ENCODE data around the gene F2.

F2 gene

GRCh38 chr11:46741600-46742484 lies 22.8 kb downstream of the F2 start:
- Histone ChIP-seq H3K4me1 (ENCODE audit: control insufficient read depth in 1 of 2, insufficient read depth in 2 of 2, low read length in 2 of 2) (no peaks in the 10 kb centered on the region), H3K23ac (ENCODE audit: low read length) (no peak overlapping the region), H4K12ac (ENCODE audit: low read depth, low read length) (no peak overlapping the region), H3K4me3 (ENCODE audit: low read depth, low read length) (no peak overlapping the region), H3K18ac (ENCODE audit: low read length) (no peak overlapping the region), H3K14ac (ENCODE audit: low read length) (no peak overlapping the region), H3K4ac (ENCODE audit: low read depth, low read length) (no peak overlapping the region), H3K79me2 (ENCODE audit: control insufficient read depth, insufficient read depth, low read length, poor library complexity) (no peaks in the 10 kb centered on the region), H2AK5ac (ENCODE audit: low read length) (no peak overlapping the region), H2BK12ac (ENCODE audit: low read length) (no peak overlapping the region), H2AFZ (ENCODE audit: insufficient read depth, low read length, poor library complexity) (no peak overlapping the region), H3K27me3 (ENCODE audit: insufficient read depth, low read length) (no peaks in the 10 kb centered on the region), H3K27ac (ENCODE audit: low read depth, low read length) (no peak overlapping the region), H2BK5ac (ENCODE audit: low read depth, low read length, poor library complexity) (no peak overlapping the region), H3K79me1 (ENCODE audit: low read length) (no peaks in the 10 kb centered on the region), H3K4me2 (ENCODE audit: low read length) (no peak overlapping the region), H3K36me3 (ENCODE audit: control insufficient read depth in 1 of 2, insufficient read depth in 2 of 2, low read length in 2 of 2) (peaks cover 24 to 44% of the 10 kb centered on the region in 2 experiments), H3K9me3 (ENCODE audit: insufficient read depth, low read depth, low read length) (no peaks in the 10 kb centered on the region), H3K9ac (ENCODE audit: low read length) (no peak overlapping the region), H4K91ac (ENCODE audit: low read depth, low read length) (no peak overlapping the region), H2BK120ac (ENCODE audit: insufficient read depth, low read length, poor library complexity) (no peak overlapping the region), H4K8ac (ENCODE audit: low read depth, low read length) (no peak overlapping the region)
- no CpG with 5 or more reads among the region's 12 CpGs for WGBS (ENCODE audit: extremely low coverage, insufficient coverage, insufficient read length)
- no peak for DNase-seq

DNA sequence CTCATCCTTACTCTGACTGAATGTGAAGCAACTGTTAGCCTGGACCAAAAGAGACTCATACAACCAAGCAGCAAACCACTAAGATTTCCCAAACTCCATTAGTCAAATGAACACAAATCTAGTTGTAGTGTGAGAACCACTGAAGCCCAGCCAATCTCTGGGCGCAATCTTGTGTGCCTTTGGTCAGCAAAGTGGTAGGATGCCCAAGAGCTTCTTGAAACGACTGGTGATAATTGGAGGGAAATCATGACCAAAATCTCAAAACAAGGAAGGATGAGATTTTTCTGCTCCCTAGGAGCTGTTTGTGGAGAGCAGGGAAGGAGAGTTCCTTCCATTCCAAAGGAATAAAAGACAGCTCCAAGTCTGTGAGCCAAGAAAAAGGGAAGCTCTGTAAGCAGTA lies 24.0 kb downstream of the F2 start:
- Histone ChIP-seq H4K8ac (ENCODE audit: low read depth, low read length) (no peak overlapping the region), H4K12ac (ENCODE audit: low read depth, low read length) (no peak overlapping the region), H2BK120ac (ENCODE audit: insufficient read depth, low read length, poor library complexity) (no peak overlapping the region), H3K4me2 (ENCODE audit: low read length) (no peak overlapping the region), H2BK5ac (ENCODE audit: low read depth, low read length, poor library complexity) (no peak overlapping the region), H3K79me2 (ENCODE audit: control insufficient read depth, insufficient read depth, low read length, poor library complexity) (no peaks in the 10 kb centered on the region), H3K4me1 (ENCODE audit: control insufficient read depth in 1 of 2, insufficient read depth in 2 of 2, low read length in 2 of 2) (no peaks in the 10 kb centered on the region), H3K79me1 (ENCODE audit: low read length) (no peaks in the 10 kb centered on the region), H3K27ac (ENCODE audit: low read depth, low read length) (no peak overlapping the region), H2AFZ (ENCODE audit: insufficient read depth, low read length, poor library complexity) (no peak overlapping the region), H2BK12ac (ENCODE audit: low read length) (no peak overlapping the region), H4K91ac (ENCODE audit: low read depth, low read length) (no peak overlapping the region), H3K23ac (ENCODE audit: low read length) (no peak overlapping the region), H3K27me3 (ENCODE audit: insufficient read depth, low read length) (no peaks in the 10 kb centered on the region), H3K4ac (ENCODE audit: low read depth, low read length) (no peak overlapping the region), H3K9ac (ENCODE audit: low read length) (no peak overlapping the region), H3K14ac (ENCODE audit: low read length) (no peak overlapping the region), H3K18ac (ENCODE audit: low read length) (no peak overlapping the region), H3K36me3 (ENCODE audit: control insufficient read depth in 1 of 2, insufficient read depth in 2 of 2, low read length in 2 of 2) (peaks cover 33 to 56% of the 10 kb centered on the region in 2 experiments), H3K4me3 (ENCODE audit: low read depth, low read length) (no peak overlapping the region), H2AK5ac (ENCODE audit: low read length) (no peak overlapping the region), H3K9me3 (ENCODE audit: insufficient read depth, low read depth, low read length) (no peaks in the 10 kb centered on the region)
- DNase-seq: no peak
- no CpG with 5 or more reads among the region's 2 CpGs for WGBS (ENCODE audit: extremely low coverage, insufficient coverage, insufficient read length)

DNA sequence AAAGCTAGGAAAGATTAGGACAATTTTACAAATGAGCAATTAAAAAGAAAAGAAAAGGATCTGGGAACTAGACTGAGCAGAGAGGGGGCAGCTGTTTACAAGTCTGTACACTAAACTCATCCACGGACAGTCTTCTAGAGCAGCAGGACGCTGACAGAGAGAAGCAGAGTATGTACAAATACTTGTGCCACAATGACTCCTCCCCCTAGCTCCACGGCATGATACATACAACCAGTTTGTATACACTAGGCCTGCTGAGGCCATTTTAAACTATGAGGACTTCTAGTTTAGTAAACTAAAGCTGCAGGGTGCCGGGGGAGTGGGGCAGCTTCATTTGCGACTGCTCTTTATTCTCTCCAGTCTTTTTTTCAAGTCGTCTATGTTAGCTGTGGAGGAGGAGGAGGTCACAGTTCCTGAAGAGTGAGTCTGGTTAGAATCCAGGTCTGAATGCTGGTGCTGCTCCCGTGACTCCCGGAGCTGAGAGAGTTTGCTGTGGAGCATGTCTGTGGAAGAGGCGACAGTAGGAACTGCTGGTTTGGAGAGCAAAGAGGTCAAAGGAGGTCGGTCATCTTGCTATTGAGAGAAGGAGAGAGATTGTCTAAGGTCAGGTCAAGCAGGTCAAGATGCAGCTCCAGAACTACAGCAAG lies 24.8 kb downstream of the F2 start:
- Histone ChIP-seq H4K12ac (ENCODE audit: low read depth, low read length) (no peak overlapping the region), H3K9ac (ENCODE audit: low read length) (no peak overlapping the region), H3K14ac (ENCODE audit: low read length) (no peak overlapping the region), H4K8ac (ENCODE audit: low read depth, low read length) (no peak overlapping the region), H3K27me3 (ENCODE audit: insufficient read depth, low read length) (no peaks in the 10 kb centered on the region), H2BK5ac (ENCODE audit: low read depth, low read length, poor library complexity) (no peak overlapping the region), H3K79me2 (ENCODE audit: control insufficient read depth, insufficient read depth, low read length, poor library complexity) (no peaks in the 10 kb centered on the region), H3K4me3 (ENCODE audit: low read depth, low read length) (no peak overlapping the region), H3K4ac (ENCODE audit: low read depth, low read length) (no peak overlapping the region), H3K27ac (ENCODE audit: low read depth, low read length) (no peak overlapping the region), H2BK120ac (ENCODE audit: insufficient read depth, low read length, poor library complexity) (no peak overlapping the region), H3K36me3 (ENCODE audit: control insufficient read depth in 1 of 2, insufficient read depth in 2 of 2, low read length in 2 of 2) (peaks cover 36 to 62% of the 10 kb centered on the region in 2 experiments), H3K18ac (ENCODE audit: low read length) (no peak overlapping the region), H3K9me3 (ENCODE audit: insufficient read depth, low read depth, low read length) (no peaks in the 10 kb centered on the region), H2AK5ac (ENCODE audit: low read length) (no peak overlapping the region), H3K4me2 (ENCODE audit: low read length) (no peak overlapping the region), H4K91ac (ENCODE audit: low read depth, low read length) (no peak overlapping the region), H3K4me1 (ENCODE audit: control insufficient read depth in 1 of 2, insufficient read depth in 2 of 2, low read length in 2 of 2) (no peaks in the 10 kb centered on the region), H3K79me1 (ENCODE audit: low read length) (no peaks in the 10 kb centered on the region), H2AFZ (ENCODE audit: insufficient read depth, low read length, poor library complexity) (no peak overlapping the region), H3K23ac (ENCODE audit: low read length) (no peak overlapping the region), H2BK12ac (ENCODE audit: low read length) (no peak overlapping the region)
- no CpG with 5 or more reads among the region's 10 CpGs for WGBS (ENCODE audit: extremely low coverage, insufficient coverage, insufficient read length)
- no peak for DNase-seq

DNA sequence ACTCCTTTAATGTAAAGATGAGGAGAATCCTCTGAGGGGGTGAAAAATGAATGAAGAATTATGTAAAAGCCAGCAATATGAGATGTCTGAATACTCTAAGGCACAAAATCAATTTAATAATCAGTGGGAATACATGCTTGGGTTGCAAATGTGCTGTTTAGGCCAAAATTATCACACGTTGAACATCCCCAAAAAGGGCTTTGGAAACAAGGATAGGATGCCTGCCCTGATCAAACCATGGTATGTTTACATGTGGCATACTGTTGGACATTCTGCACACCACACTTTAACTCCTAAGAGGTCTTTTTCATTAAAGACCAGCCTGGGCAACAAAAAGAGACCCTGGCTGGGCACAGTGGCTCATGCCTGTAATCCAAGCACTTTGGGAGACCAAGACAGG lies 26.3 kb downstream of the F2 start:
- Histone ChIP-seq H3K79me1 (ENCODE audit: low read length) (no peaks in the 10 kb centered on the region), H3K4me2 (ENCODE audit: low read length) (no peak overlapping the region), H3K9me3 (ENCODE audit: insufficient read depth, low read depth, low read length) (no peaks in the 10 kb centered on the region), H3K36me3 (ENCODE audit: control insufficient read depth in 1 of 2, insufficient read depth in 2 of 2, low read length in 2 of 2) (peaks cover 41 to 76% of the 10 kb centered on the region in 2 experiments), H4K12ac (ENCODE audit: low read depth, low read length) (no peak overlapping the region), H3K4me3 (ENCODE audit: low read depth, low read length) (no peak overlapping the region), H3K27me3 (ENCODE audit: insufficient read depth, low read length) (no peaks in the 10 kb centered on the region), H3K27ac (ENCODE audit: low read depth, low read length) (no peak overlapping the region), H2AK5ac (ENCODE audit: low read length) (no peak overlapping the region), H2AFZ (ENCODE audit: insufficient read depth, low read length, poor library complexity) (no peak overlapping the region), H3K9ac (ENCODE audit: low read length) (no peak overlapping the region), H2BK5ac (ENCODE audit: low read depth, low read length, poor library complexity) (no peak overlapping the region), H4K91ac (ENCODE audit: low read depth, low read length) (no peak overlapping the region), H4K8ac (ENCODE audit: low read depth, low read length) (no peak overlapping the region), H2BK120ac (ENCODE audit: insufficient read depth, low read length, poor library complexity) (no peak overlapping the region), H3K14ac (ENCODE audit: low read length) (no peak overlapping the region), H3K4ac (ENCODE audit: low read depth, low read length) (no peak overlapping the region), H3K18ac (ENCODE audit: low read length) (no peak overlapping the region), H3K4me1 (ENCODE audit: control insufficient read depth in 1 of 2, insufficient read depth in 2 of 2, low read length in 2 of 2) (no peaks in the 10 kb centered on the region), H3K79me2 (ENCODE audit: control insufficient read depth, insufficient read depth, low read length, poor library complexity) (no peaks in the 10 kb centered on the region), H3K23ac (ENCODE audit: low read length) (no peak overlapping the region), H2BK12ac (ENCODE audit: low read length) (no peak overlapping the region)
- WGBS (ENCODE audit: extremely low coverage, insufficient coverage, insufficient read length): no CpG with 5 or more reads among the region's 1 CpG
- DNase-seq: no peak
